Activated naive CD4-positive, alpha-beta T cell treated with anti-CD3 and anti-CD28 coated beads, Interleukin-2, amount 50 U/mL, for 24 hours (primary cell): ENCODE measurements around the gene OR2AP1.
A peak's percentile ranks its signal among the peaks of the same experiment; 100 is the strongest.
"Not testable (repeated sequence)": the region's sequence is repeated elsewhere in the genome, so short reads cannot be mapped to it uniquely, and the experiment has no call there.

Experiments
- H3K27ac Mint-ChIP-seq: one replicate; pipeline ENCODE4 v1.8.0; 2021; ENCODE audit warnings: mild to moderate bottlenecking, mixed read lengths
- H3K27me3 Mint-ChIP-seq: one replicate; pipeline ENCODE4 v1.8.0; 2021; ENCODE audit warnings: mixed read lengths
- H3K36me3 Mint-ChIP-seq: one replicate; pipeline ENCODE4 v1.8.0; 2021; ENCODE audit warnings: mixed read lengths
- H3K4me1 Mint-ChIP-seq: one replicate; pipeline ENCODE4 v1.8.0; 2021; ENCODE audit warnings: mixed read lengths
- H3K4me3 Mint-ChIP-seq: one replicate; pipeline ENCODE4 v1.8.0; 2021; ENCODE audit warnings: mild to moderate bottlenecking, mixed read lengths
- H3K9me3 Mint-ChIP-seq: one replicate; pipeline ENCODE4 v1.8.0; 2021; ENCODE audit warnings: mixed read lengths

OR2AP1 gene

GRCh38 chr12:55572168-55572567, at the start of gene OR2AP1:
TSS of gene OR2AP1 (plus strand) at chr12:55572468. CDS start at chr12:55574415, 1,947 bp downstream.
- H3K36me3 Mint-ChIP-seq, result peaks cover 9% of the 10 kb centered on the region
- H3K4me1 Mint-ChIP-seq, result no peaks in the 10 kb centered on the region
- H3K27ac Mint-ChIP-seq, result no peak within 1 kb of the TSS
- H3K4me3 Mint-ChIP-seq, result no peak within 1 kb of the TSS
- peaks cover 28% of the 10 kb centered on the region for H3K9me3 Mint-ChIP-seq
- H3K27me3 Mint-ChIP-seq, result peaks cover 14% of the 10 kb centered on the region

GRCh38 chr12:55548235-55548634, 24.0 kb upstream of the OR2AP1 start:
- H3K36me3 Mint-ChIP-seq, H3K27ac Mint-ChIP-seq, H3K4me3 Mint-ChIP-seq, H3K4me1 Mint-ChIP-seq, H3K9me3 Mint-ChIP-seq: not testable (repeated sequence)
- H3K27me3 Mint-ChIP-seq, result peaks cover 17% of the 10 kb centered on the region

GRCh38 chr12:55548756-55549155, 23.5 kb upstream of the OR2AP1 start:
- H3K27me3 Mint-ChIP-seq, result peaks cover 15% of the 10 kb centered on the region
- H3K4me1 Mint-ChIP-seq, result no peaks in the 10 kb centered on the region
- no peak overlapping the region for H3K27ac Mint-ChIP-seq
- H3K4me3 Mint-ChIP-seq, result no peak overlapping the region
- no peaks in the 10 kb centered on the region for H3K36me3 Mint-ChIP-seq
- no peaks in the 10 kb centered on the region for H3K9me3 Mint-ChIP-seq

GRCh38 chr12:55549302-55549701, 23.0 kb upstream of the OR2AP1 start, which contains the start of gene OR6C4:
TSS of gene OR6C4 (plus strand) at chr12:55549602. CDS start at chr12:55551227, 1,625 bp downstream.
- Mint-ChIP-seq H3K27ac (no peak within 1 kb of the TSS), H3K4me1 (no peaks in the 10 kb centered on the region), H3K9me3 (no peaks in the 10 kb centered on the region), H3K36me3 (no peaks in the 10 kb centered on the region), H3K4me3 (no peak within 1 kb of the TSS), H3K27me3 (peaks cover 20% of the 10 kb centered on the region)

GRCh38 chr12:55554296-55554695, 18.0 kb upstream of the OR2AP1 start:
- H3K27me3 Mint-ChIP-seq, result peaks cover 29% of the 10 kb centered on the region

GRCh38 chr12:55570060-55570459, 2.2 kb upstream of the OR2AP1 start:
- H3K4me3 Mint-ChIP-seq, H3K36me3 Mint-ChIP-seq: not testable (repeated sequence)
- H3K9me3 Mint-ChIP-seq, result peaks cover 31% of the 10 kb centered on the region

More at GRCh38 chr12:55554296-55554695, 18.0 kb upstream of the OR2AP1 start:
- H3K9me3 Mint-ChIP-seq, result peaks cover 16% of the 10 kb centered on the region
- H3K36me3 Mint-ChIP-seq, result peaks cover 5% of the 10 kb centered on the region
- no peaks in the 10 kb centered on the region for H3K4me1 Mint-ChIP-seq
- H3K4me3 Mint-ChIP-seq, result no peak overlapping the region
- no peak overlapping the region for H3K27ac Mint-ChIP-seq

GRCh38 chr12:55570689-55571088, 1.6 kb upstream of the OR2AP1 start:
- H3K4me1 Mint-ChIP-seq, H3K36me3 Mint-ChIP-seq, H3K27ac Mint-ChIP-seq, H3K4me3 Mint-ChIP-seq: not testable (repeated sequence)
- H3K27me3 Mint-ChIP-seq, result peaks cover 15% of the 10 kb centered on the region
- H3K9me3 Mint-ChIP-seq, result peaks cover 31% of the 10 kb centered on the region

More at GRCh38 chr12:55570060-55570459, 2.2 kb upstream of the OR2AP1 start:
- H3K27ac Mint-ChIP-seq, H3K4me1 Mint-ChIP-seq: not testable (repeated sequence)
- peaks cover 18% of the 10 kb centered on the region for H3K27me3 Mint-ChIP-seq

GRCh38 chr12:55582066-55582465, 9.8 kb downstream of the OR2AP1 start:
- Mint-ChIP-seq H3K4me1 (no peaks in the 10 kb centered on the region), H3K27me3 (peaks cover 32% of the 10 kb centered on the region), H3K27ac (no peak overlapping the region)

GRCh38 chr12:55585817-55586216, 13.5 kb downstream of the OR2AP1 start:
- H3K4me1 Mint-ChIP-seq, result no peaks in the 10 kb centered on the region
- H3K36me3 Mint-ChIP-seq, result peaks cover 1% of the 10 kb centered on the region
- H3K27me3 Mint-ChIP-seq, result peaks cover 32% of the 10 kb centered on the region
- no peak overlapping the region for H3K4me3 Mint-ChIP-seq
- no peaks in the 10 kb centered on the region for H3K9me3 Mint-ChIP-seq
- no peak overlapping the region for H3K27ac Mint-ChIP-seq

More at GRCh38 chr12:55582066-55582465, 9.8 kb downstream of the OR2AP1 start:
- no peaks in the 10 kb centered on the region for H3K36me3 Mint-ChIP-seq
- H3K4me3 Mint-ChIP-seq, result no peak overlapping the region
- H3K9me3 Mint-ChIP-seq, result peaks cover 6% of the 10 kb centered on the region

- H3K27me3 Mint-ChIP-seq, result peaks cover 30% of the 10 kb centered on the region
- H3K36me3 Mint-ChIP-seq, result not testable (repeated sequence)
Measured at GRCh38 chr12:55590152-55590551, 17.9 kb downstream of the OR2AP1 start.

GRCh38 chr12:55607821-55608594, 35.7 kb downstream of the OR2AP1 start:
- Mint-ChIP-seq H3K27ac (no peak overlapping the region), H3K36me3 (no peaks in the 10 kb centered on the region), H3K9me3 (no peaks in the 10 kb centered on the region), H3K27me3 (peaks cover 17% of the 10 kb centered on the region), H3K4me3 (no peak overlapping the region), H3K4me1 (no peaks in the 10 kb centered on the region)

More at GRCh38 chr12:55590152-55590551, 17.9 kb downstream of the OR2AP1 start:
- H3K4me3 Mint-ChIP-seq, H3K4me1 Mint-ChIP-seq, H3K27ac Mint-ChIP-seq: not testable (repeated sequence)
- H3K9me3 Mint-ChIP-seq, result peaks cover 13% of the 10 kb centered on the region

GRCh38 chr12:55610598-55610997, 38.3 kb downstream of the OR2AP1 start:
- H3K36me3 Mint-ChIP-seq, result no peaks in the 10 kb centered on the region
- no peak overlapping the region for H3K27ac Mint-ChIP-seq
- H3K9me3 Mint-ChIP-seq, result peaks cover 7% of the 10 kb centered on the region
- H3K4me1 Mint-ChIP-seq, result no peaks in the 10 kb centered on the region
- H3K4me3 Mint-ChIP-seq, result no peak overlapping the region
- H3K27me3 Mint-ChIP-seq, result peaks cover 17% of the 10 kb centered on the region

GRCh38 chr12:55612646-55613045, 40.4 kb downstream of the OR2AP1 start:
- Mint-ChIP-seq H3K4me3 (no peak overlapping the region), H3K27me3 (peaks cover 25% of the 10 kb centered on the region), H3K9me3 (peaks cover 7% of the 10 kb centered on the region), H3K36me3 (peaks cover 2% of the 10 kb centered on the region), H3K27ac (no peak overlapping the region), H3K4me1 (no peaks in the 10 kb centered on the region)

GRCh38 chr12:55614764-55615163, 42.5 kb downstream of the OR2AP1 start:
- Mint-ChIP-seq H3K27ac (no peak overlapping the region), H3K27me3 (peaks cover 27% of the 10 kb centered on the region), H3K4me1 (peaks cover 2% of the 10 kb centered on the region), H3K4me3 (no peak overlapping the region), H3K36me3 (peaks cover 2% of the 10 kb centered on the region), H3K9me3 (peaks cover 7% of the 10 kb centered on the region)

- peaks cover 12% of the 10 kb centered on the region for H3K4me1 Mint-ChIP-seq
- peaks cover 6% of the 10 kb centered on the region for H3K9me3 Mint-ChIP-seq
- H3K27ac Mint-ChIP-seq, result peak overlapping the region; percentile 33
- peaks cover 2% of the 10 kb centered on the region for H3K36me3 Mint-ChIP-seq
- peaks cover 15% of the 10 kb centered on the region for H3K27me3 Mint-ChIP-seq
- H3K4me3 Mint-ChIP-seq, result no peak overlapping the region
Measured at GRCh38 chr12:55619354-55620138, 47.3 kb downstream of the OR2AP1 start.

GRCh38 chr12:55624056-55624455, 51.8 kb downstream of the OR2AP1 start:
- Mint-ChIP-seq H3K27ac (no peak overlapping the region), H3K9me3 (no peaks in the 10 kb centered on the region), H3K4me3 (no peak overlapping the region), H3K27me3 (peaks cover 3% of the 10 kb centered on the region), H3K4me1 (peaks cover 18% of the 10 kb centered on the region), H3K36me3 (no peaks in the 10 kb centered on the region)
